Type B pancreatic cell (in vitro differentiated cells): Measurements from ENCODE around the gene MARVELD1. TPM values are rescaled to one million over a fixed set of nuclear protein-coding genes. Genes with fewer than 3 reads are reported as not detected.

Source experiments
- DNase-seq: peaks from one replicate; pipeline ENCODE4 v3.0.0; 2021; ENCODE audit warnings: mixed read lengths; ENCODE audit not compliant: unreplicated experiment; ENCODE audit errors: extremely low spot score
- H3K27ac Mint-ChIP-seq: 2 replicates; pipeline ENCODE4 v1.8.0; 2021; ENCODE audit warnings: mild to moderate bottlenecking, mixed read lengths
- H3K27me3 Mint-ChIP-seq: 2 replicates; pipeline ENCODE4 v1.8.0; 2021; ENCODE audit warnings: mixed read lengths
- H3K36me3 Mint-ChIP-seq: 2 replicates; pipeline ENCODE4 v1.8.0; 2021; ENCODE audit warnings: mixed read lengths
- H3K4me1 Mint-ChIP-seq: one replicate; pipeline ENCODE4 v1.8.0; 2021; ENCODE audit warnings: mixed read lengths; ENCODE audit not compliant: unreplicated experiment
- H3K4me3 Mint-ChIP-seq: 2 replicates; pipeline ENCODE4 v1.8.0; 2021; ENCODE audit warnings: mild to moderate bottlenecking, mixed read lengths
- H3K9me3 Mint-ChIP-seq: 2 replicates; pipeline ENCODE4 v1.8.0; 2021; ENCODE audit warnings: mixed read lengths
- total RNA-seq: library from RNA; stranded (reverse); gene quantifications from 2 replicates; pipeline ENCODE4 v1.2.1, GENCODE V29; 2021; ENCODE audit warnings: low replicate concordance
- TF ChIP-seq, protein P1 (sequence below): fragments of 200-600 bp; sonication (generic); conservative IDR thresholded peaks from 2 replicates; pipeline ENCODE4 v1.5.0; 2021; ENCODE audit warnings: antibody characterized with exemption, mild to moderate bottlenecking

Gene MARVELD1
- total RNA-seq, 1 donor from 2014 or later = 43.7 TPM

DNA sequence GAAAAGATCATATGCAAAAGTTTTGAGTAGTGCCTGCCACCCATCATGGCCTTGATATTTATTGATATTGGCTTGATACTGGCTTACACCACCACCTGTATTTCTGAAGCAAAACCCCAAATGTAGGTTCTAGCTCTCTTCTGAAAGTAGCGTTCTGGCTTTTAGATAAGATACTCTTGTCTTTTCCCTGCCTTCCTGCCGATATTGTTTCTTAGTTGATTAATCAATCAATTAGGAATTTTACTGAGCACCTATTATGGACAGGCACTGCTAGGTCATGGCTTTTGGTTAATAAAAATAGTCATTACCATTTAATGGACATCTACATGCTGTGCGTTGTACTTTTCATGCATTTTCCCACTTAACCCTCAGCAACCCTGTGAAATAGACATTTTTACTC lies 50.4 kb downstream of the MARVELD1 start:
- peaks cover 16% of the 10 kb centered on the region for H3K36me3 Mint-ChIP-seq
- TF ChIP-seq, protein P1, sequence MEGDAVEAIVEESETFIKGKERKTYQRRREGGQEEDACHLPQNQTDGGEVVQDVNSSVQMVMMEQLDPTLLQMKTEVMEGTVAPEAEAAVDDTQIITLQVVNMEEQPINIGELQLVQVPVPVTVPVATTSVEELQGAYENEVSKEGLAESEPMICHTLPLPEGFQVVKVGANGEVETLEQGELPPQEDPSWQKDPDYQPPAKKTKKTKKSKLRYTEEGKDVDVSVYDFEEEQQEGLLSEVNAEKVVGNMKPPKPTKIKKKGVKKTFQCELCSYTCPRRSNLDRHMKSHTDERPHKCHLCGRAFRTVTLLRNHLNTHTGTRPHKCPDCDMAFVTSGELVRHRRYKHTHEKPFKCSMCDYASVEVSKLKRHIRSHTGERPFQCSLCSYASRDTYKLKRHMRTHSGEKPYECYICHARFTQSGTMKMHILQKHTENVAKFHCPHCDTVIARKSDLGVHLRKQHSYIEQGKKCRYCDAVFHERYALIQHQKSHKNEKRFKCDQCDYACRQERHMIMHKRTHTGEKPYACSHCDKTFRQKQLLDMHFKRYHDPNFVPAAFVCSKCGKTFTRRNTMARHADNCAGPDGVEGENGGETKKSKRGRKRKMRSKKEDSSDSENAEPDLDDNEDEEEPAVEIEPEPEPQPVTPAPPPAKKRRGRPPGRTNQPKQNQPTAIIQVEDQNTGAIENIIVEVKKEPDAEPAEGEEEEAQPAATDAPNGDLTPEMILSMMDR = no peak
- DNase-seq = no peak
- H3K9me3 Mint-ChIP-seq = no peaks in the 10 kb centered on the region
- H3K4me1 Mint-ChIP-seq = peaks cover 7% of the 10 kb centered on the region
- H3K4me3 Mint-ChIP-seq = no peak overlapping the region
- peaks cover 17% of the 10 kb centered on the region for H3K27me3 Mint-ChIP-seq
- no peak overlapping the region for H3K27ac Mint-ChIP-seq

DNA sequence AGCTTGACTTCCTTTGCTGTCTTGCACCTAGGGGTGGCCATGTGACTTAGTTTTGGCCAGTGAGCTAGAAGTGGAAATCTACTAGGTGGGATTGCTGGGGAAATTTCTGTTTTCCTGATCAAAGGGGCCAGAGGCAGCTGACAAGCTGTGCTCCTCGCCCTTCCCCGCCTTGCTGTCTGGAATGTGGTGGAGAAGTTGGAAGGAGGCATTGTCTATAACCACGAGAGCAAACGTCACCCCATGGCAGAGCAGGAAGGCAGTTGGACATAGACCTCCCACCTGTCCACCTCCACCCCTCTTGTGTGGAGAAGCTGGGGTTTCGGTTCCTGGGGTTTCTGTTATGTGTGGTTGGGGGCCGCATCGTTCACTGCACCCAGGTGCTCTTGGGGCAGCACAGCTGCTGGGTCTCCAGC lies 51.0 kb downstream of the MARVELD1 start:
- peaks cover 23% of the 10 kb centered on the region for H3K27me3 Mint-ChIP-seq

DNA sequence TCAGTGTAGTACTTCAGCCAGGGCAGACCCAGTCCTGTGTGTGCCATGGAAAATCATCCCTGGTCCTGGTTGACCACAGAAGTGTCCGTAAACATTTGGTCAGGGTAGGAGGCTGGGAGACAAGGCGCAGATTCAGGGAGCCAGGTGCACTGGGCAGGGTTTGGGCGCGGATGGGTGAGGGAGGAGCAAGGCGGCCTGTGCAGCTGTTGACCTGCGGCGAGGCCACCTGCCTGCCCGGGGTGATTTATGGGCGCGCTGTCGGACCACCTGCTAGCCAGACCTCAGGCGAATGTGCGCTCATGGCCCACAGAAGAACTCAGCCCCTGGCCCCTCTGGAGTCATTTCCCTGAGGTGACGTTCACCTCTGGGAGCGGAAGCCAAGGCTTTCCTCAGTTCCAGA lies 51.7 kb downstream of the MARVELD1 start:
- Mint-ChIP-seq H3K9me3 (no peaks in the 10 kb centered on the region), H3K36me3 (peaks cover 12% of the 10 kb centered on the region), H3K4me1 (peaks cover 7% of the 10 kb centered on the region), H3K4me3 (no peak overlapping the region), H3K27me3 (peaks cover 30% of the 10 kb centered on the region), H3K27ac (no peak overlapping the region)
- TF ChIP-seq, protein P1 = no peak
- DNase-seq = no peak

More for the DNA sequence above, 51.0 kb downstream of the MARVELD1 start:
- TF ChIP-seq, protein P1 = no peak
- Mint-ChIP-seq H3K4me1 (peaks cover 7% of the 10 kb centered on the region), H3K27ac (peak overlapping the region; percentile 33), H3K36me3 (peaks cover 13% of the 10 kb centered on the region), H3K4me3 (no peak overlapping the region), H3K9me3 (no peaks in the 10 kb centered on the region)
- DNase-seq = no peak

DNA sequence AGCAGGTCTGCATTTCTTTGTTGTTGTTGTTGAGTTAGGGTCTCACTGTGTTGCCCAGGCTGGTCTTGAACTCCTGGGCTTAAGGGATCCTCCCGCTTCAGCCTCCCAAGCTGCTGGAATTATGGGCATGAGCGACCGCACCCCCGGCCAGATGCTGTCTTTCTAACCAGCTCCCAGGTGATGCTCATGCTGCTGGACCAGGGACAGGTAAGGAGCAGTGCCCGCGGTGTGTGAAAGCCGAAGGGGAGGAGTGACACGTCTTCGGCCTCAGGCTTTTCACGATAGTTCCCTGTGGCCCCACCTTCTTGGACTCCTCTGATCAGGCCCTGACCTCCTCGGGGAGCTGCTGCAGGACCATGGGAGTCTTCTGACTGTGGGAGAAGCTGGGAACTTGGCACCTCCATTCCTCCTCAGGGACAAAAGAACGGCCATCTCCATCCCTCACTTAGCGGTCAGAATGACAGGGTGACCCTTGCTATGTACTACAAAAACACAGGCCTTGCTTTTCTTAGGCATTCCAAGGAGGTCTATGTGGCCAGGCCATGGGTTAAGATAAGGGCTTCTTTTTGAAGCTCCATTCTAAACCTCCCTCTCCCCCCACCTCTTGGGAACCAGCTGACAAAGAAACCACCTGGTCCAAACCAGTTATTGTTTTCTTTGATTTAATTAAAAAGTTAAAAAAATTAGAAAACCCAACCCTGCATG lies 52.7 kb downstream of the MARVELD1 start:
- H3K9me3 Mint-ChIP-seq = no peaks in the 10 kb centered on the region
- DNase-seq = no peak
- H3K4me3 Mint-ChIP-seq = no peak overlapping the region
- peaks cover 12% of the 10 kb centered on the region for H3K36me3 Mint-ChIP-seq
- H3K27me3 Mint-ChIP-seq = peaks cover 41% of the 10 kb centered on the region
- peaks cover 7% of the 10 kb centered on the region for H3K4me1 Mint-ChIP-seq
- TF ChIP-seq, protein P1 = no peak
- H3K27ac Mint-ChIP-seq = no peak overlapping the region

DNA sequence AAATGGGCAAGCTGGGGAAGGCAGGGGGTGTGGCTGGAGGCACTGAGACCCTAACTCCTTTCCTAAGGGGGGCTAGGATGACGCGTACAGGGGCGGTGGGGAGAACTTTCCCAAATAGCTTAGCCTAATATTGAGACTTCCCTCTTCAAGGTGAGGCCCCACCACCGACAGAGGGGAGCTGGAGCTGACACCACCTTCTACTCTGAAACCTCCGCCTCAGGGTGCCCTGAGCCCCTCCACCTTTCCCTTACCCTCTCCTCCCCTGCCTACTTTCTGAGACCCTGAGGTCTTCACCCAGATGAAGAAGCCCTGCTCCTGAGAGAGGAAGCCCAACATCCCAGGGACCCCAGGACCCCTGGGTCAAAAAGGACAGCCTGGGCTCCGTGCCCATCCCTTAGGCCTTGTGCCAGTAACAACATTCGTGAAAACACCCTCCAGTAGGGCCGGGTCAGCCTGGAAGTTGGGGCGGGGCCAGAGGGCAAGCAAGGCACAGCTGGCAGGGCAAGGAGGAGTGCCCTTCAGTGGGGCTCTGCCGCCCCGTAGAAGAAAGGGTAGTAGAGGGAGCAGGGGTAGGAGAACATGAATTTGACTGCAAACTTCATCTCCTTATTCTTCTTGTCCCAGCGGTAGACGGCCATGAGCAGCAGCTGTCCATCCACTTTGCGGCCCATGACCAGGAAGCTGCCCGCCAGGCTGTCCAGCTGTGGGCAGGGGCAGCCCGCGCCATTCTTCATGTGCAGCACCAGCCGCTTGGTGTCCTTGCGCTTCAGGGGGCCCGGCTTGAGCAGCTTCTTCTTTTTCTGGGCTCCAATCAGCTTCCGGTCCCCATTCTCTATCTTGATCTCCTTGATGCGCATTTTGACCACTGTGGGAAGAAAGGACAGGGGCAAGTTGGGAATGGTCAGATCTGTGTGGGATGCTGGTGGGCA lies 53.7 kb downstream of the MARVELD1 start:
- H3K27me3 Mint-ChIP-seq = peaks cover 47% of the 10 kb centered on the region
- peaks cover 12% of the 10 kb centered on the region for H3K36me3 Mint-ChIP-seq
- TF ChIP-seq, protein P1 = no peak
- no peak overlapping the region for H3K27ac Mint-ChIP-seq
- no peak for DNase-seq
- H3K4me1 Mint-ChIP-seq = peaks cover 13% of the 10 kb centered on the region
- H3K4me3 Mint-ChIP-seq = no peak overlapping the region
- H3K9me3 Mint-ChIP-seq = no peaks in the 10 kb centered on the region

Other genes starting within 250 kb of the MARVELD1 start
- 85.9 and 94.8 TPM in 2 replicates for gene MMS19, start 215.3 kb upstream of the MARVELD1 start, total RNA-seq
- gene UBTD1, start 214.8 kb upstream of the MARVELD1 start, total RNA-seq = 11.6 and 16.1 TPM in 2 replicates
- 0.19 TPM in 1 of 2 replicates, not detected in the other for gene ANKRD2, start 141.0 kb upstream of the MARVELD1 start, total RNA-seq
- 0.57 and 2.1 TPM in 2 replicates for gene HOGA1, start 129.3 kb upstream of the MARVELD1 start, total RNA-seq
- gene C10orf62, start 124.0 kb upstream of the MARVELD1 start, total RNA-seq = 0.34 TPM in 1 of 2 replicates, not detected in the other
- gene MORN4, start 80.2 kb upstream of the MARVELD1 start, total RNA-seq = 9.0 and 15.8 TPM in 2 replicates
- 18.7 and 19.3 TPM in 2 replicates for gene PI4K2A, start 73.1 kb upstream of the MARVELD1 start, total RNA-seq
- gene AVPI1, start 26.5 kb upstream of the MARVELD1 start, total RNA-seq = 7.8 and 16.2 TPM in 2 replicates
- gene ZFYVE27, start 23.4 kb downstream of the MARVELD1 start, total RNA-seq = 25.6 and 28.8 TPM in 2 replicates
- gene SFRP5, start 58.3 kb downstream of the MARVELD1 start, total RNA-seq = 5.7 and 9.6 TPM in 2 replicates
- gene GOLGA7B, start 136.1 kb downstream of the MARVELD1 start, total RNA-seq = 0.41 and 0.52 TPM in 2 replicates